PFSK-1 (cell line): ENCODE measurements around the gene DGKI.

Source experiments
- FOXP2 ChIP-seq: optimal IDR thresholded peaks from 2 replicates; pipeline ENCODE3; 2011; ENCODE audit warnings: borderline replicate concordance, control low read depth, inconsistent platforms; ENCODE audit not compliant: insufficient read depth; ENCODE audit errors: extremely low read length, extremely low read depth
- POLR2AphosphoS5 ChIP-seq: IDR thresholded peaks from 2 replicates; pipeline ENCODE4 v1.6.1; 2012; ENCODE audit warnings: low read depth, mild to moderate bottlenecking, control low read depth, low read length, moderate library complexity
- SIN3A ChIP-seq: IDR thresholded peaks from 2 replicates; pipeline ENCODE4 v1.6.1; 2012; ENCODE audit warnings: mild to moderate bottlenecking, low read length, moderate library complexity, borderline replicate concordance; ENCODE audit not compliant: insufficient read depth
- TAF1 ChIP-seq: IDR thresholded peaks from 2 replicates; pipeline ENCODE4 v1.6.1; 2012; ENCODE audit warnings: low read length, control low read depth, borderline replicate concordance; ENCODE audit not compliant: insufficient read depth
- TF ChIP-seq, protein P1 (sequence below), 2 experiments: IDR thresholded peaks; 2 replicates each; pipeline versions ENCODE4 v1.6.1 to v1.8.0; 2011 to 2012; ENCODE audit warnings: low read depth in 2 of 2, low read length in 2 of 2, control low read depth in 1 of 2, inconsistent platforms in 1 of 2, mild to moderate bottlenecking in 1 of 2, moderate library complexity in 1 of 2; ENCODE audit not compliant: insufficient read depth in 1 of 2

DNA sequence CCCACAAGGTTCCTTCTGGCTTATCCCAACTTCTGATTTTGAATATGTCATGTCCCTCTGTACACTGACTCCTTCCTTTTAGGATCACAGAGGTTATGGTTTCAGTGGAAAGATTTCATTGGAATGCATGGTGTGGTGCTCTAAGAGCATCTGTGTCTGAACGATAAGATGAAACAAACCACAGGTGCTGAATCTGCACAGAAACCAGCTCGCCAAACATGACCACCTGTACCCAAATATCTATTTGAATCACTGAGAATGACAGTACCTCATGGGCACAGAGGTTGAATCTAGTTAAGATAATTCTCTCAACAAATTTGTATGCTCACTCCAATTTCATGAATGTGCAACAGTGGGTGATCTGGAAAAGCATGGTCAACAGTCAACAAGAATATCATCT, 105.3 kb downstream of the DGKI start:
- TF ChIP-seq TAF1 (no peak), POLR2AphosphoS5 (no peak), FOXP2 (no peak), SIN3A (no peak)
- TF ChIP-seq, protein P1, sequence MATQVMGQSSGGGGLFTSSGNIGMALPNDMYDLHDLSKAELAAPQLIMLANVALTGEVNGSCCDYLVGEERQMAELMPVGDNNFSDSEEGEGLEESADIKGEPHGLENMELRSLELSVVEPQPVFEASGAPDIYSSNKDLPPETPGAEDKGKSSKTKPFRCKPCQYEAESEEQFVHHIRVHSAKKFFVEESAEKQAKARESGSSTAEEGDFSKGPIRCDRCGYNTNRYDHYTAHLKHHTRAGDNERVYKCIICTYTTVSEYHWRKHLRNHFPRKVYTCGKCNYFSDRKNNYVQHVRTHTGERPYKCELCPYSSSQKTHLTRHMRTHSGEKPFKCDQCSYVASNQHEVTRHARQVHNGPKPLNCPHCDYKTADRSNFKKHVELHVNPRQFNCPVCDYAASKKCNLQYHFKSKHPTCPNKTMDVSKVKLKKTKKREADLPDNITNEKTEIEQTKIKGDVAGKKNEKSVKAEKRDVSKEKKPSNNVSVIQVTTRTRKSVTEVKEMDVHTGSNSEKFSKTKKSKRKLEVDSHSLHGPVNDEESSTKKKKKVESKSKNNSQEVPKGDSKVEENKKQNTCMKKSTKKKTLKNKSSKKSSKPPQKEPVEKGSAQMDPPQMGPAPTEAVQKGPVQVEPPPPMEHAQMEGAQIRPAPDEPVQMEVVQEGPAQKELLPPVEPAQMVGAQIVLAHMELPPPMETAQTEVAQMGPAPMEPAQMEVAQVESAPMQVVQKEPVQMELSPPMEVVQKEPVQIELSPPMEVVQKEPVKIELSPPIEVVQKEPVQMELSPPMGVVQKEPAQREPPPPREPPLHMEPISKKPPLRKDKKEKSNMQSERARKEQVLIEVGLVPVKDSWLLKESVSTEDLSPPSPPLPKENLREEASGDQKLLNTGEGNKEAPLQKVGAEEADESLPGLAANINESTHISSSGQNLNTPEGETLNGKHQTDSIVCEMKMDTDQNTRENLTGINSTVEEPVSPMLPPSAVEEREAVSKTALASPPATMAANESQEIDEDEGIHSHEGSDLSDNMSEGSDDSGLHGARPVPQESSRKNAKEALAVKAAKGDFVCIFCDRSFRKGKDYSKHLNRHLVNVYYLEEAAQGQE (IDR thresholded peaks at IDR 0.05; ENCODE audit: insufficient read depth in 1 of 2, low read depth in 2 of 2, low read length in 2 of 2), result no peak
